Cardiac muscle cell (in vitro differentiated cells and primary cell): ENCODE measurements around the gene CYSLTR2. TPM values are rescaled to one million over a fixed set of nuclear protein-coding genes. Genes with fewer than 3 reads are reported as not detected.

Experiments used
- DNase-seq, 2 donors: peaks; one replicate each; pipeline versions ENCODE4 v3.0.0 to v3.0.0-alpha.2; 2010 to 2017; ENCODE audit warnings: low read depth in 1 of 2, low spot score in 1 of 2
- H3K27ac ChIP-seq: fragments of 200-600 bp; sonication (generic); 2 replicates; pipeline ENCODE4 v1.5.1; 2016
- H3K27me3 ChIP-seq: fragments of 200-600 bp; sonication (generic); 2 replicates; pipeline ENCODE4 v1.6.0; 2016; ENCODE audit warnings: control low read depth
- H3K36me3 ChIP-seq: fragments of 200-600 bp; sonication (generic); 2 replicates; pipeline ENCODE4 v1.5.1; 2016; ENCODE audit warnings: control low read depth
- H3K4me1 ChIP-seq: fragments of 200-600 bp; sonication (generic); 2 replicates; pipeline ENCODE4 v1.8.1; 2017; ENCODE audit warnings: low read depth, mild to moderate bottlenecking, mixed run types
- H3K4me3 ChIP-seq: fragments of 200-600 bp; sonication (generic); 2 replicates; pipeline ENCODE4 v1.5.1; 2016; ENCODE audit warnings: mild to moderate bottlenecking
- H3K9me3 ChIP-seq: fragments of 200-600 bp; sonication (generic); 2 replicates; pipeline ENCODE4 v1.5.1; 2017; ENCODE audit warnings: low read depth, mild to moderate bottlenecking, control low read depth
- CTCF ChIP-seq: IDR thresholded peaks from 2 replicates; pipeline ENCODE4 v1.5.1; 2012; ENCODE audit warnings: low read depth, mild to moderate bottlenecking, low read length
- polyA plus RNA-seq: library from polyadenylated mRNA; unstranded; fragments of >200 nt; fragmentation: Nextera tagmentation; extraction: Ambion mirVana; gene quantifications from 2 replicates; pipeline ENCODE4 v1.2.1, GENCODE V29; 2016
- total RNA-seq: library from RNA; depleted of rRNA; stranded (reverse); fragments of >200 nt; gene quantifications from 2 replicates; pipeline ENCODE4 v1.2.3, GENCODE V29; 2016

Gene CYSLTR2
- total and polyA plus RNA-seq, 2 experiments from 2014 or later, result 0.30 to 0.48 TPM

DNA sequence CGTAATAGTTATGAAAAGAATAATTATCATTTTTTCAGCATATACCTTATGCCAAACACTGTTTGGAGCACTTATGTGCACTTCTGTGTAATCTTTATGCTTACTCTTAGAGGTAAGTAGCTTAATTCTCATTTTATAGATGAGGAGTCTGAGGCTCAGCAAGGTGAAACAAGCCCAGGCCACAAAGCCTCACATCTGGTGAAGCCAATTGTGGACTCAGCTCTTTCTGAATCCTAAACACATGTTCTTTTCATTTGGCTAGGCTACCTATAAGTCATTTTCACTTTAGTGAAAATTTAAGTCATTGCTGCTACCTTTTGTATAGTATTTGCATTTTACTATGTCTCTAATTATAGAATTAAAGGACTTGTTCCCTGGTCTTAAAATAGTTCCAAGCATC is 84.0 kb downstream of the CYSLTR2 start:
- Histone ChIP-seq H3K9me3 (no peaks in the 10 kb centered on the region), H3K36me3 (no peaks in the 10 kb centered on the region), H3K4me1 (no peaks in the 10 kb centered on the region), H3K4me3 (no peak overlapping the region), H3K27ac (no peak overlapping the region), H3K27me3 (no peaks in the 10 kb centered on the region)
- DNase-seq, result no peak
- TF ChIP-seq CTCF, result no peak

DNA sequence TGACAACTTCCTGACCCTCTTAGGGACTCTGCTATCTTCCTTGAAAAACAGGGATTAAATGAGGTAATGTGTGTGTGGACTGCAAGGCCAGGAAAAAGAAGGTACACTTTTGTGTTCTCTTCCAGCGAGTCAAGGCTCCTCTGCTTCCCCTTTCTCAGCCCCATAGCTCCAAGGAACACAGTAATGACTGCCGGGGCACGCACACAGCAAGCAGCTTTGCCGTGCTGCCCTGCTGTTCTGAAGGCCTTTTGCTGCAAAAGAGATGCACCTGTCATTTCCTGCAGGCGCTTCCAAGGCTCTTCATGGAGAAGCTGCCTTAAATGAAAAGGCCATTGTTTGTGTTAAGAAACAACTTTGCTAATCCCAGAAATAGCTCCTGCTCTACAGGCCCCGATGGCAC is 84.6 kb downstream of the CYSLTR2 start:
- no peak for DNase-seq
- Histone ChIP-seq H3K27me3 (no peaks in the 10 kb centered on the region), H3K36me3 (no peaks in the 10 kb centered on the region), H3K4me1 (no peaks in the 10 kb centered on the region), H3K4me3 (no peak overlapping the region), H3K27ac (no peak overlapping the region), H3K9me3 (no peaks in the 10 kb centered on the region)
- TF ChIP-seq CTCF, result no peak

GRCh38 chr13:48739386-48739964 is 85.7 kb downstream of the CYSLTR2 start:
- DNase-seq, result peak in 1 of 2 donors; percentile 87
- Histone ChIP-seq H3K27me3 (no peaks in the 10 kb centered on the region), H3K9me3 (no peaks in the 10 kb centered on the region), H3K27ac (no peak overlapping the region), H3K36me3 (no peaks in the 10 kb centered on the region), H3K4me3 (no peak overlapping the region), H3K4me1 (no peaks in the 10 kb centered on the region)
- no peak for TF ChIP-seq CTCF

- peak in 1 of 2 donors; percentile 56 for DNase-seq
- Histone ChIP-seq H3K4me3 (no peak overlapping the region), H3K27me3 (no peaks in the 10 kb centered on the region), H3K27ac (no peak overlapping the region), H3K9me3 (no peaks in the 10 kb centered on the region), H3K36me3 (no peaks in the 10 kb centered on the region), H3K4me1 (no peaks in the 10 kb centered on the region)
- TF ChIP-seq CTCF, result no peak
These were observed 87.6 kb downstream of the CYSLTR2 start for GRCh38 chr13:48741377-48741776.

- Histone ChIP-seq H3K36me3 (no peaks in the 10 kb centered on the region), H3K27me3 (no peaks in the 10 kb centered on the region), H3K4me1 (no peaks in the 10 kb centered on the region), H3K27ac (no peak overlapping the region), H3K4me3 (no peak overlapping the region), H3K9me3 (no peaks in the 10 kb centered on the region)
- DNase-seq, result peak in 1 of 2 donors; percentile 32
- no peak for TF ChIP-seq CTCF
These were observed 93.1 kb downstream of the CYSLTR2 start for GRCh38 chr13:48746821-48747220.
